Naive thymus-derived CD4-positive, alpha-beta T cell (primary cell): Measurements from ENCODE around the gene SMCHD1. TPM values are rescaled to one million over a fixed set of nuclear protein-coding genes. Genes with fewer than 3 reads are reported as not detected.
"Not testable (repeated sequence)": the region's sequence is repeated elsewhere in the genome, so short reads cannot be mapped to it uniquely, and the experiment has no call there.

Experiments used
- ATAC-seq: fragments of 150-1000 bp; cut with Tn5 transposase; 2 replicates; pipeline ENCODE4 v1.10.0; 2021; ENCODE audit warnings: mild to moderate bottlenecking, moderate library complexity
- CTCF ChIA-PET: fragments of 350-600 bp; sonication (Branson Sonifier 250); formaldehyde crosslinking; loops from one replicate; lab custom pipeline; 2021; ENCODE audit warnings: antibody characterized with exemption; lab: Charles Lee
- POLR2A ChIA-PET: fragments of 350-600 bp; sonication (Branson Sonifier 250); formaldehyde crosslinking; loops from one replicate; lab custom pipeline; 2021; ENCODE audit warnings: antibody characterized with exemption, inconsistent platforms; lab: Charles Lee
- DNase-seq, 9 donors: peaks; one replicate each; pipeline versions ENCODE4 v3.0.0 to v3.0.0-alpha.2; 2020 to 2022; ENCODE audit warnings: mixed read lengths in 1 of 9
- H3K27ac ChIP-seq: one replicate; pipeline ENCODE4 v1.7.0; 2013; ENCODE audit warnings: mild to moderate bottlenecking, low read depth, low read length, moderate library complexity
- H3K27me3 ChIP-seq, 2 donors: one replicate each; pipeline ENCODE4 v1.7.0; 2013; ENCODE audit warnings: low read length in 2 of 2, mild to moderate bottlenecking in 2 of 2, moderate library complexity in 2 of 2; ENCODE audit not compliant: control insufficient read depth in 2 of 2, insufficient read depth in 2 of 2
- H3K36me3 ChIP-seq, 3 experiments: 1 replicate in 2 of 3; 2 replicates in 1 of 3; pipeline ENCODE4 v1.7.0; 2013; ENCODE audit warnings: low read length in 3 of 3, mild to moderate bottlenecking in 3 of 3, moderate library complexity in 1 of 3; ENCODE audit not compliant: insufficient read depth in 3 of 3, control insufficient read depth in 2 of 3
- H3K4me1 ChIP-seq, 2 donors: one replicate each; pipeline ENCODE4 v1.7.0; 2013; ENCODE audit warnings: low read length in 2 of 2, mild to moderate bottlenecking in 2 of 2, moderate library complexity in 1 of 2; ENCODE audit not compliant: control insufficient read depth in 2 of 2, insufficient read depth in 2 of 2
- H3K4me3 ChIP-seq: 2 replicates; pipeline ENCODE4 v1.7.0; 2013; ENCODE audit warnings: mild to moderate bottlenecking, low read length
- H3K9me3 ChIP-seq, 3 experiments: 1 replicate in 2 of 3; 2 replicates in 1 of 3; pipeline ENCODE4 v1.7.0; 2013; ENCODE audit warnings: low read length in 3 of 3; ENCODE audit not compliant: control insufficient read depth in 2 of 3
- H3K27ac Mint-ChIP-seq, 9 donors: one replicate each; pipeline ENCODE4 v1.8.0; 2020 to 2022; ENCODE audit warnings: mixed read lengths in 9 of 9, mild to moderate bottlenecking in 8 of 9, moderate library complexity in 5 of 9, inconsistent platforms in 2 of 9
- H3K27me3 Mint-ChIP-seq, 5 donors: one replicate each; pipeline ENCODE4 v1.8.0; 2021 to 2022; ENCODE audit warnings: mixed read lengths in 5 of 5, mild to moderate bottlenecking in 1 of 5
- H3K36me3 Mint-ChIP-seq, 5 donors: one replicate each; pipeline ENCODE4 v1.8.0; 2020 to 2022; ENCODE audit warnings: mixed read lengths in 5 of 5, mild to moderate bottlenecking in 3 of 5, inconsistent platforms in 1 of 5
- H3K4me1 Mint-ChIP-seq, 7 donors: one replicate each; pipeline ENCODE4 v1.8.0; 2020 to 2022; ENCODE audit warnings: mixed read lengths in 7 of 7, mild to moderate bottlenecking in 3 of 7, inconsistent platforms in 1 of 7
- H3K4me3 Mint-ChIP-seq, 10 donors: one replicate each; pipeline ENCODE4 v1.8.0; 2020 to 2022; ENCODE audit warnings: mild to moderate bottlenecking in 10 of 10, mixed read lengths in 10 of 10, moderate library complexity in 6 of 10, inconsistent platforms in 2 of 10
- H3K9me3 Mint-ChIP-seq, 11 donors: one replicate each; pipeline ENCODE4 v1.8.0; 2020 to 2022; ENCODE audit warnings: mixed read lengths in 11 of 11, mild to moderate bottlenecking in 4 of 11, inconsistent platforms in 1 of 11, moderate library complexity in 1 of 11
- intact Hi-C, 2 donors: fragments of 100-400 bp; cut with micrococcal nuclease; formaldehyde crosslinking; loops; one replicate each; pipeline ENCODE4 v1.15.1; 2023
- polyA plus RNA-seq, 2 donors: library from polyadenylated mRNA; unstranded; fragments of 300-500 nt; fragmentation: Illumina TruSeq; gene quantifications; one replicate each; pipeline ENCODE4 v1.2.3, GENCODE V29; 2021
- total RNA-seq, 6 experiments: library from RNA in 5 of 6; stranded (reverse) in 5 of 6; gene quantifications; 1 replicate in 5 of 6; 2 replicates in 1 of 6; pipeline ENCODE4 v1.2.3 and lab custom pipeline; 2021 to 2026

SMCHD1 gene
- total and polyA plus RNA-seq, 7 experiments from 2014 or later = 41.4 to 305 (median 234) TPM

- peak overlapping the region; percentile 86 to 99 (median 96) for H3K4me3 Mint-ChIP-seq
- Histone ChIP-seq H3K4me1 (peaks cover 27 to 35% of the 10 kb centered on the region in 2 donors), H3K9me3 (no peaks in the 10 kb centered on the region), H3K27ac (peak overlapping the region; percentile 100), H3K36me3 (peaks cover 3 to 14% (median 7%) of the 10 kb centered on the region in 3 experiments), H3K27me3 (no peaks in the 10 kb centered on the region), H3K4me3 (peak overlapping the region; percentile 97)
- H3K36me3 Mint-ChIP-seq = peaks cover 7 to 28% (median 16%) of the 10 kb centered on the region in 5 donors
- no peaks in the 10 kb centered on the region for H3K27me3 Mint-ChIP-seq
- H3K27ac Mint-ChIP-seq = peak overlapping the region; percentile 37 to 96 (median 84)
- ATAC-seq (no peak), DNase-seq (peak in 1 of 9 donors; percentile 32)
- H3K9me3 Mint-ChIP-seq = peaks cover 0 to 3% (median 0%) of the 10 kb centered on the region in 11 donors
- peaks cover 30 to 65% (median 58%) of the 10 kb centered on the region in 7 donors for H3K4me1 Mint-ChIP-seq
- intact Hi-C loops = loop anchor here (1.0 to 5.0 kb wide), 8 partner anchors 23 to 1846 kb away; partner anchors contain the start of genes MYL12B (in 1 of the 2) and YES1 (in 1 of the 2)
- POLR2A ChIA-PET = interaction anchor here (0.6 to 6.3 kb wide), 12 partner anchors 11 to 231 kb away, joined by 3 to 424 read pairs (median 6); partner anchors contain the start of genes METTL4 and NDC80
- CTCF ChIA-PET = interaction anchor here (0.6 to 1.2 kb wide), 4 partner anchors 16 to 86 kb away, joined by 3 to 4 read pairs (median 4); partner anchors contain the start of genes METTL4 and NDC80
These were observed 2.4 kb downstream of the SMCHD1 start for GRCh38 chr18:2657788-2658458.

- peak overlapping the region; percentile 15 to 94 (median 57) for H3K4me3 Mint-ChIP-seq
These were observed 5.3 kb downstream of the SMCHD1 start for GRCh38 chr18:2660849-2661248.

GRCh38 chr18:2662288-2662687, 6.8 kb downstream of the SMCHD1 start:
- DNase-seq, H3K9me3 ChIP-seq, H3K27ac ChIP-seq, H3K9me3 Mint-ChIP-seq, H3K4me3 ChIP-seq, H3K27me3 ChIP-seq, H3K27me3 Mint-ChIP-seq, ATAC-seq, intact Hi-C loops: not testable (repeated sequence)
- CTCF ChIA-PET = interaction anchor here (1.1 kb wide), 1 partner anchor 12 kb away, joined by 3 read pairs; no protein-coding TSS in a partner anchor
- Mint-ChIP-seq H3K4me1 (peaks cover 53 to 88% (median 79%) of the 10 kb centered on the region in 7 donors), H3K27ac (peak overlapping the region in 3 of 9 donors; percentile 9 to 80 (median 12)), H3K4me3 (peak overlapping the region in 7 of 10 donors; percentile 16 to 86 (median 58)), H3K36me3 (peaks cover 8 to 43% (median 36%) of the 10 kb centered on the region in 5 donors)
- Histone ChIP-seq H3K36me3 (peaks cover 7 to 13% (median 10%) of the 10 kb centered on the region in 3 experiments), H3K4me1 (peaks cover 36 to 44% of the 10 kb centered on the region in 2 donors)
- POLR2A ChIA-PET = interaction anchor here (1.1 to 1.7 kb wide), 2 partner anchors 20 to 58 kb away, joined by 3 to 4 read pairs; no protein-coding TSS in a partner anchor

More at GRCh38 chr18:2660849-2661248, 5.3 kb downstream of the SMCHD1 start:
- H3K4me3 ChIP-seq, H3K27me3 Mint-ChIP-seq, H3K27me3 ChIP-seq, H3K9me3 ChIP-seq, H3K27ac ChIP-seq, DNase-seq, H3K36me3 ChIP-seq, CTCF ChIA-PET, H3K9me3 Mint-ChIP-seq, intact Hi-C loops, ATAC-seq: not testable (repeated sequence)
- peak overlapping the region in 6 of 9 donors; percentile 40 to 79 (median 68) for H3K27ac Mint-ChIP-seq
- H3K36me3 Mint-ChIP-seq = peaks cover 7 to 38% (median 31%) of the 10 kb centered on the region in 5 donors
- peaks cover 47 to 73% (median 67%) of the 10 kb centered on the region in 7 donors for H3K4me1 Mint-ChIP-seq
- H3K4me1 ChIP-seq = peaks cover 36 to 44% of the 10 kb centered on the region in 2 donors
- POLR2A ChIA-PET = interaction anchor here (6.3 kb wide), 1 partner anchor 19 kb away, joined by 424 read pairs; no protein-coding TSS in a partner anchor

GRCh38 chr18:2662990-2663389, 7.5 kb downstream of the SMCHD1 start:
- H3K4me3 Mint-ChIP-seq = peak overlapping the region; percentile 33 to 86 (median 68)
- ChIA-PET CTCF (interaction anchor here (0.6 to 1.1 kb wide), 3 partner anchors 11 to 92 kb away, joined by 3 to 4 read pairs (median 3); partner anchors contain the start of genes METTL4 and NDC80), POLR2A (interaction anchor here (1.1 to 1.7 kb wide), 2 partner anchors 19 to 59 kb away, joined by 3 to 4 read pairs; no protein-coding TSS in a partner anchor)
- peak overlapping the region in 7 of 9 donors; percentile 34 to 83 (median 44) for H3K27ac Mint-ChIP-seq
- H3K27ac ChIP-seq = no peak overlapping the region
- ATAC-seq (peak; percentile 38), DNase-seq (no peak)
- no peaks in the 10 kb centered on the region for H3K9me3 ChIP-seq
- no peaks in the 10 kb centered on the region for H3K27me3 Mint-ChIP-seq
- peaks cover 9 to 43% (median 36%) of the 10 kb centered on the region in 5 donors for H3K36me3 Mint-ChIP-seq
- no peak overlapping the region for H3K4me3 ChIP-seq
- H3K27me3 ChIP-seq = no peaks in the 10 kb centered on the region
- H3K9me3 Mint-ChIP-seq = peaks cover 0 to 3% (median 0%) of the 10 kb centered on the region in 11 donors
- intact Hi-C loops = no loop called here
- peaks cover 7 to 15% (median 11%) of the 10 kb centered on the region in 3 experiments for H3K36me3 ChIP-seq
- peaks cover 34 to 44% of the 10 kb centered on the region in 2 donors for H3K4me1 ChIP-seq
- H3K4me1 Mint-ChIP-seq = peaks cover 54 to 88% (median 81%) of the 10 kb centered on the region in 7 donors

GRCh38 chr18:2672410-2672809, 16.9 kb downstream of the SMCHD1 start:
- CTCF ChIA-PET = no interaction called here
- POLR2A ChIA-PET = interaction anchor here (0.8 to 1.2 kb wide), 2 partner anchors 15 to 16 kb away, joined by 3 to 5 read pairs; partner anchors contain the start of gene SMCHD1
- DNase-seq = no peak
- Histone ChIP-seq H3K4me3 (no peak overlapping the region), H3K36me3 (peaks cover 30 to 85% (median 40%) of the 10 kb centered on the region in 3 experiments), H3K27ac (no peak overlapping the region), H3K9me3 (no peaks in the 10 kb centered on the region), H3K27me3 (no peaks in the 10 kb centered on the region), H3K4me1 (peaks cover 0 to 10% of the 10 kb centered on the region in 2 donors)
- intact Hi-C loops = no loop called here
- H3K4me3 Mint-ChIP-seq = peak overlapping the region in 2 of 10 donors; percentile 37 to 41
- peak overlapping the region in 3 of 9 donors; percentile 17 to 85 (median 71) for H3K27ac Mint-ChIP-seq
- H3K36me3 Mint-ChIP-seq = peaks cover 31 to 85% (median 70%) of the 10 kb centered on the region in 5 donors
- H3K4me1 Mint-ChIP-seq = peaks cover 35 to 84% (median 79%) of the 10 kb centered on the region in 7 donors
- H3K27me3 Mint-ChIP-seq = no peaks in the 10 kb centered on the region
- H3K9me3 Mint-ChIP-seq = peaks cover 0 to 2% (median 0%) of the 10 kb centered on the region in 11 donors
- ATAC-seq = no peak

- H3K27me3 Mint-ChIP-seq = no peaks in the 10 kb centered on the region
- H3K36me3 Mint-ChIP-seq = peaks cover 31 to 90% (median 71%) of the 10 kb centered on the region in 5 donors
- DNase-seq (no peak), ATAC-seq (no peak)
- POLR2A ChIA-PET = interaction anchor here (1.2 kb wide), 1 partner anchor 15 kb away, joined by 5 read pairs; no protein-coding TSS in a partner anchor
- peaks cover 30 to 89% (median 39%) of the 10 kb centered on the region in 3 experiments for H3K36me3 ChIP-seq
- H3K27ac ChIP-seq = no peak overlapping the region
- peak overlapping the region in 3 of 10 donors; percentile 8 to 41 (median 37) for H3K4me3 Mint-ChIP-seq
- H3K27me3 ChIP-seq = no peaks in the 10 kb centered on the region
- intact Hi-C loops = no loop called here
- H3K4me1 Mint-ChIP-seq = peaks cover 34 to 87% (median 80%) of the 10 kb centered on the region in 7 donors
- H3K27ac Mint-ChIP-seq = peak overlapping the region in 5 of 9 donors; percentile 17 to 85 (median 66)
- no peak overlapping the region for H3K4me3 ChIP-seq
- H3K9me3 Mint-ChIP-seq = peaks cover 0 to 2% (median 0%) of the 10 kb centered on the region in 11 donors
- CTCF ChIA-PET = no interaction called here
- peaks cover 0 to 10% of the 10 kb centered on the region in 2 donors for H3K4me1 ChIP-seq
- H3K9me3 ChIP-seq = no peaks in the 10 kb centered on the region
These were observed 17.3 kb downstream of the SMCHD1 start for GRCh38 chr18:2672872-2673271.
